Lower leg skin (tissue), 4 donors: Measurements from ENCODE around the gene TCL1A. TPM values are rescaled to one million over a fixed set of nuclear protein-coding genes. Genes with fewer than 3 reads are reported as not detected.

Source experiments
- DNase-seq, 2 donors: peaks; one replicate each; pipeline ENCODE4 v3.0.0-alpha.2; 2019; ENCODE audit warnings: low spot score in 2 of 2
- H3K4me3 ChIP-seq: fragments of 200-600 bp; sonication (generic); 2 replicates; pipeline ENCODE4 v1.5.1; 2017; ENCODE audit warnings: mild to moderate bottlenecking, low read depth; ENCODE audit not compliant: poor library complexity, severe bottlenecking
- POLR2A ChIP-seq, 2 donors: fragments of 450-650 bp; IDR thresholded peaks; one replicate each; pipeline ENCODE4 v1.6.1; 2016 to 2017; ENCODE audit warnings: antibody characterized with exemption in 2 of 2, mild to moderate bottlenecking in 1 of 2, moderate library complexity in 1 of 2
- WGBS, 2 donors: methylation state at CpG; one replicate each; pipeline ENCODE4 v1.1.5; 2018; 5-methylcytosine and 5-hydroxymethylcytosine counted together
- intact Hi-C: fragments of 100-400 bp; cut with DNase I; formaldehyde crosslinking; loops from one replicate; pipeline ENCODE4 v1.15.0; 2023; ENCODE audit warnings: low total_unique reads
- total RNA-seq, 4 donors: library from RNA; depleted of rRNA; stranded (reverse); fragments of >200 nt; gene quantifications; one replicate each; pipeline ENCODE4 v1.1.0, GENCODE V29; 2016
- TF ChIP-seq, protein P1 (sequence below), 3 donors: fragments of 450-650 bp; IDR thresholded peaks; one replicate each; pipeline ENCODE4 v1.5.1; 2016; ENCODE audit warnings: antibody characterized with exemption in 3 of 3, mild to moderate bottlenecking in 3 of 3, moderate library complexity in 2 of 3

The TCL1A gene
- total RNA-seq, 4 donors from 2014 or later: not detected

DNA sequence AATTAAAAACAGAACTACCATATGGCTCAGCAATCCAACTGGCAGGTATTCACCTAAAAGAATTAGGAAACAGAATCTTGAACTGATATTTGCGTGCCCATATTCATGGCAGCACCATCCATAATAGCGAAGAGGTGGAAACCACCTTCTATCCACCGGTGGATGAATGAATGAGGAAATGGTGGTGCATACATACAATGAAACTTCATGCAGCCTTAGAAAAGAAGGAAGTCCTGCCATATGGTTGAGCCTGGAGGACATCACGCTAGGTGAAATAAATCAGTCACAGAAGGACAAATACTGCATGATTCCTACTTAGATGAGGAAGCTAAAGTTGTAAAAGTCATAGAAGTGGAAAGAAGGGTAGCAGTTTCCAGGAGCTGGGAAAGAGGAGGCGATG lies 6.6 kb downstream of the TCL1A start:
- no peak for TF ChIP-seq POLR2A (IDR thresholded peaks at IDR 0.05)
- TF ChIP-seq, protein P1, sequence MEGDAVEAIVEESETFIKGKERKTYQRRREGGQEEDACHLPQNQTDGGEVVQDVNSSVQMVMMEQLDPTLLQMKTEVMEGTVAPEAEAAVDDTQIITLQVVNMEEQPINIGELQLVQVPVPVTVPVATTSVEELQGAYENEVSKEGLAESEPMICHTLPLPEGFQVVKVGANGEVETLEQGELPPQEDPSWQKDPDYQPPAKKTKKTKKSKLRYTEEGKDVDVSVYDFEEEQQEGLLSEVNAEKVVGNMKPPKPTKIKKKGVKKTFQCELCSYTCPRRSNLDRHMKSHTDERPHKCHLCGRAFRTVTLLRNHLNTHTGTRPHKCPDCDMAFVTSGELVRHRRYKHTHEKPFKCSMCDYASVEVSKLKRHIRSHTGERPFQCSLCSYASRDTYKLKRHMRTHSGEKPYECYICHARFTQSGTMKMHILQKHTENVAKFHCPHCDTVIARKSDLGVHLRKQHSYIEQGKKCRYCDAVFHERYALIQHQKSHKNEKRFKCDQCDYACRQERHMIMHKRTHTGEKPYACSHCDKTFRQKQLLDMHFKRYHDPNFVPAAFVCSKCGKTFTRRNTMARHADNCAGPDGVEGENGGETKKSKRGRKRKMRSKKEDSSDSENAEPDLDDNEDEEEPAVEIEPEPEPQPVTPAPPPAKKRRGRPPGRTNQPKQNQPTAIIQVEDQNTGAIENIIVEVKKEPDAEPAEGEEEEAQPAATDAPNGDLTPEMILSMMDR (IDR thresholded peaks at IDR 0.05): no peak
- intact Hi-C loops: no loop called here
- H3K4me3 ChIP-seq: no peak overlapping the region
- no peak for DNase-seq
- 63 to 73% methylated on average over 5 of the region's 5 CpGs for WGBS, 2 donors

DNA sequence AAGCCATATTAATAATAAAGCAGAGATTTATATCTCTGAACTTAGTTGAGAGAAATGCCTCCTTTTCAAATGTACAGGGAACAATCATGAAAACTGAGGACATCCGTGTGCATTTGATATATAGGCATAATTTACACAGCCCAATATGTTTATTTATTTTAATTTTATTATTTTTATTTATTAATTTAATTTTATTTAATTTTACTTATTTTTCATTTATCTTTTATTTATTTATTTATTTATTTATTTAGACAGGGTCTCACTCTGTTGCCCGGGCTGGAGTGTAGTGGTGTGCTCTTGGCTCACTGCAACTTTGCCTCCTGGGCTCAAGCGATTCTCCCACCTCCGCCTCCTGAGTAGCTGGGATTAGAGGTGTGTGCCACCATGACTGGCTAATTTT lies 8.4 kb downstream of the TCL1A start:
- H3K4me3 ChIP-seq: no peak overlapping the region
- TF ChIP-seq POLR2A (IDR thresholded peaks at IDR 0.05): no peak
- TF ChIP-seq, protein P1 (IDR thresholded peaks at IDR 0.05): no peak
- 85 to 91% methylated on average over 4 of the region's 4 CpGs for WGBS, 2 donors

DNA sequence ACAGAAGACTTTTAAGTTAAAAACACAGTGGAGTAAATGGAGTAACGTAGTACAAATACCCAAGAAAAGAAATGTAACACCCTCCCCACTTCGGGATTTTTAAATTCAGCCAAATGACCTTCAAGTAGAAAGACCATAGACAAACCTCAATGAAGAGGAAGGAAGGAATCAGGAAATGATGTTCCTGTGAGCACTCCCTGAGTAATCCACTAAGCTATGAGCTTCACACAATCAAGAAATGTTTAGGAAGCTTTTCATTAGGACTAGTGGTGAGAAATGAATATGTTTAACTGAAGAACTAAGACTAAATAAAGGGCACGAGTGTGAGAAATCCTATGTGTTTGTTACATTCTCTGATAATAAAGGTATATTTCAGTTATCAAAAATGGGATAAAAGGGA lies 10.1 kb downstream of the TCL1A start:
- no peak overlapping the region for H3K4me3 ChIP-seq
- intact Hi-C loops: no loop called here
- WGBS, 2 donors: 62 to 66% methylated on average over 3 of the region's 3 CpGs
- no peak for TF ChIP-seq POLR2A (IDR thresholded peaks at IDR 0.05)
- TF ChIP-seq, protein P1 (IDR thresholded peaks at IDR 0.05): no peak
- no peak for DNase-seq

More for the DNA sequence above, 8.4 kb downstream of the TCL1A start:
- intact Hi-C loops: no loop called here
- no peak for DNase-seq

DNA sequence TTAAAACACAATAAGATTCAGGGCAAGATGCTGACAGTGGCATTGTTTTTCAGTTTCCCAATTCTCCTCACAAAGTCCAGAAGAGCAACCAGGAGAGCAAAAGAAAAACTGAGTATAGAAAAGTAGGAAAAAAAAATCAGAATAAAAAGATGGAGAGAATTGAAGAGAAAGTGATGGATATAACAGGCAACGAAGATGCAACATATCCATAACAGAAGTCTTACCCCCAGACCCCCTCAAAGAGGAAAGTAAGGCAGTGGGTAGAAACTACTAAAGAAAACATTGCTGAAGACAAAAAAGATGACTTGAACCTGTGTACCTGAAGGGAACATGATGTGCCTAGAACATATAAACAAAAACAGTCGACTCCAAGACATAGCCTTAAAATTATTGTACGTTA lies 10.6 kb downstream of the TCL1A start:
- intact Hi-C loops: no loop called here
- TF ChIP-seq, protein P1 (IDR thresholded peaks at IDR 0.05): no peak
- no peak for TF ChIP-seq POLR2A (IDR thresholded peaks at IDR 0.05)
- H3K4me3 ChIP-seq: no peak overlapping the region
- DNase-seq: no peak
- WGBS, 2 donors: 73 to 81% methylated on average over 3 of the region's 3 CpGs

DNA sequence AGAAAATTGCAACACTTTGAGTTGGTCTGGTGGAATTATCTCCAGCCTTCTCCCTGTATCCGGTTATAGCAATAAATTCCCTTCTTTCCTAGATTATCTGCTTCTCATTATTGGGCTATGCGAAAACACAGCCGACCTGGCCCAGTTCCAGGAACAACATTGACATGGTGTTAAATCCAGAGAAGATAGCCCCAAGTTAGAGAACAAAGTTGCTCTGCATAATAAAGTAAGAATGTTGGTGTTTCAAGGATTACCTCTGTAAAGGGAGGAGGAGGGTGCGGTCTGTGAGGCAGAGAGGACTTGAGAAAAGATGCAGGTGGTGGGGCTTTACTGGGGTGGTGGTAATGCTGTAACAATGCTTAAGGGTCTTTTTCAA lies 12.1 kb downstream of the TCL1A start:
- 17 to 24% methylated on average over 4 of the region's 4 CpGs for WGBS, 2 donors

More for the DNA sequence above, 12.1 kb downstream of the TCL1A start:
- peak in 1 of 2 donors; percentile 82 for DNase-seq
- H3K4me3 ChIP-seq: no peak overlapping the region
- TF ChIP-seq POLR2A (IDR thresholded peaks at IDR 0.05): no peak
- TF ChIP-seq, protein P1 (IDR thresholded peaks at IDR 0.05): no peak
- intact Hi-C loops: no loop called here
